ENCODE measurements around the gene GATA5.

- no peak for TF ChIP-seq CTCF (IDR thresholded peaks at IDR 0.05 in 8 of 11, conservative IDR thresholded peaks at IDR 0.05 in 3 of 11)
- no peak for TF ChIP-seq POLR2AphosphoS5 (IDR thresholded peaks at IDR 0.05)
- no peak for TF ChIP-seq POLR2A (IDR thresholded peaks at IDR 0.05)
Observed at GRCh38 chr20:62433658-62434497, 41.9 kb downstream of the GATA5 start.

Data from spleen (tissue), 7 donors.